Muscle of leg (tissue), 11 donors: ENCODE results near the gene TEX9. TPM values are rescaled to one million over a fixed set of nuclear protein-coding genes. Genes with fewer than 3 reads are reported as not detected.

ENCODE experiments used
- DNase-seq: peaks from one replicate; pipeline ENCODE4 v3.0.0; 2013
- H3K27ac ChIP-seq: one replicate; pipeline ENCODE4 v1.5.1; 2013; ENCODE audit warnings: mild to moderate bottlenecking, low read length, control low read depth
- H3K27me3 ChIP-seq: one replicate; pipeline ENCODE4 v1.6.1; 2013; ENCODE audit warnings: low read length; ENCODE audit not compliant: control insufficient read depth, insufficient read depth
- H3K36me3 ChIP-seq: one replicate; pipeline ENCODE4 v1.6.1; 2013; ENCODE audit warnings: low read length; ENCODE audit not compliant: control insufficient read depth, insufficient read depth
- H3K4me1 ChIP-seq: one replicate; pipeline ENCODE4 v1.6.1; 2013; ENCODE audit warnings: low read length; ENCODE audit not compliant: control insufficient read depth, insufficient read depth
- H3K4me3 ChIP-seq: one replicate; pipeline ENCODE4 v1.5.1; 2013; ENCODE audit warnings: low read length, control low read depth
- H3K9me3 ChIP-seq: replicated peaks from 2 replicates; pipeline ENCODE4 v1.6.1; 2013; ENCODE audit warnings: low read depth, low read length; ENCODE audit not compliant: control insufficient read depth
- WGBS: methylation state at CpG from one replicate; pipeline ENCODE4 v1.1.5; 2013; ENCODE audit warnings: missing lambda C conversion rate; ENCODE audit not compliant: insufficient coverage; 5-methylcytosine and 5-hydroxymethylcytosine counted together
- polyA plus RNA-seq, 8 donors: library from polyadenylated mRNA; unstranded; fragments of 120-200 nt; gene quantifications; one replicate each; pipeline versions ENCODE4 v1.2.1 to v1.2.3, GENCODE V29; 2013; ENCODE audit warnings: inconsistent platforms in 1 of 8, low replicate concordance in 1 of 8; ENCODE audit not compliant: insufficient read length in 8 of 8, insufficient read depth in 1 of 8
- total RNA-seq: library from RNA; stranded (reverse); fragments of 120-200 nt; gene quantifications from one replicate; pipeline ENCODE4 v1.2.4, GENCODE V29; 2013

TEX9 gene
- total and polyA plus RNA-seq, 9 donors, result 1.8 to 4.1 (median 1.9) TPM

DNA sequence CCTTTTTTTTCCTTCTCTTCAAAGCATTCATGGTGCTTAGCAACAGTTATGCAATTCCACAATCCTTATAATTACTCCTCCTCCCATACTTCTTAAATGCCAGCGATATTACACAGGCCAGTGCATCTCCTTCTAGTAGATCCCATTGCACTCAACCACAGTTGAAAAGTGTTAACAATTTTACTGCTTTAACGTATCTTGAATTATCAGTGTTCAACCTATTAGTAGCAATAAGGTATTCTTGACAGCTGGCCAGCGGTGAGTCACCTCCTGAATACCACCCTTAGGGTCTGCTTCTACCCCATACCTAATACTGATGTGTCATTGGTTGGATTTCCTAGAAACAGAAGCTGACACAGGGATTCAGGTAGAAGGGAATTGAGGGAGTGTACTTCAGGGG, 24.0 kb upstream of the TEX9 start:
- WGBS, result no CpG with 5 or more reads among the region's 3 CpGs

DNA sequence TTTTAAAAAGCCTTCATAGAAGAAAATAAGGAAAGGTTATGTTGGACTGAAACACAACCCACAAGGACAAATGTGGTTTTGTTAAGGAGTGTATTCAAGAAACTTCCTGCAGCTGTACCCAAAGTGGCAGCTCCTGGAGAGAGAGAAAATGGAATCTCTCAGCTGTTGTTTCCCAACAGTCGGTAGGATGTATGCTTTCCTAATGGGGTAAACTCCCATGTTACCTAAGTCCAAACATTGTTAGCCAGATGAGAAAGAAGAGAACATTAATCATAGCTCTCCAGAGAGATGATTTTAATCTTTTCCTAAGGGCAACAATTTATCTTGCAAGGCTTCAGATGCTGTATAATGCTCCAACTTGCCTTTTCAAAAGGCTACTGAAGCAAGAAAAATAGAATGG, 22.6 kb upstream of the TEX9 start:
- WGBS, result no CpG with 5 or more reads among the region's 1 CpG
- peak; percentile 11 for DNase-seq
- H3K9me3 ChIP-seq, result no peaks in the 10 kb centered on the region
- no peak overlapping the region for H3K4me3 ChIP-seq
- no peaks in the 10 kb centered on the region for H3K27me3 ChIP-seq
- H3K27ac ChIP-seq, result no peak overlapping the region
- H3K36me3 ChIP-seq, result no peaks in the 10 kb centered on the region
- no peaks in the 10 kb centered on the region for H3K4me1 ChIP-seq

More for the DNA sequence above, 24.0 kb upstream of the TEX9 start:
- no peaks in the 10 kb centered on the region for H3K36me3 ChIP-seq
- H3K27me3 ChIP-seq, result no peaks in the 10 kb centered on the region
- no peaks in the 10 kb centered on the region for H3K4me1 ChIP-seq
- no peaks in the 10 kb centered on the region for H3K9me3 ChIP-seq
- H3K27ac ChIP-seq, result no peak overlapping the region
- no peak overlapping the region for H3K4me3 ChIP-seq
- no peak for DNase-seq

GRCh38 chr15:56343879-56344278, 21.3 kb upstream of the TEX9 start:
- Histone ChIP-seq H3K27me3 (no peaks in the 10 kb centered on the region), H3K4me3 (no peak overlapping the region), H3K36me3 (no peaks in the 10 kb centered on the region), H3K4me1 (no peaks in the 10 kb centered on the region), H3K9me3 (no peaks in the 10 kb centered on the region), H3K27ac (no peak overlapping the region)
- no peak for DNase-seq
- WGBS, result no CpG with 5 or more reads among the region's 2 CpGs

DNA sequence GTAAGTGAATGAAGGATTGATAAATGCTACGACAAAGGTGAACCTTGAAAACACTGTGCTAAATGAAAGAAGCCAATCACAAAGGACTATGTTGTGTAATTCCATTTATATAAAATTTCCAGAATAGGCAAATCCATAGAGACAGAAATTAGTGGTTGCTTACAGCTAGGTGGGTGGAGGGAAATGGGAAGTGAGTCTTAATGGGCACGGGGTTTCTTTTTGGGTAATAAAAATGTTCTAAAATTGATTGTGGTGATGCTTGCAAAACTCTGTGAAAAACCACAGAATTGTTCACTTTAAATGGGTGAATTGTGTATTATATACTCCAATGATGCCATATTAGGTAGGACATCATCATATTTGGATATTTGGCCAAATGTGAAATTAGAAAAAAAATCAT, 20.9 kb upstream of the TEX9 start:
- H3K9me3 ChIP-seq, result no peaks in the 10 kb centered on the region
- no peak overlapping the region for H3K4me3 ChIP-seq
- DNase-seq, result no peak
- no peaks in the 10 kb centered on the region for H3K36me3 ChIP-seq
- WGBS, result 83% methylated on average over 1 of the region's 2 CpGs
- no peaks in the 10 kb centered on the region for H3K27me3 ChIP-seq
- no peaks in the 10 kb centered on the region for H3K4me1 ChIP-seq
- no peak overlapping the region for H3K27ac ChIP-seq

DNA sequence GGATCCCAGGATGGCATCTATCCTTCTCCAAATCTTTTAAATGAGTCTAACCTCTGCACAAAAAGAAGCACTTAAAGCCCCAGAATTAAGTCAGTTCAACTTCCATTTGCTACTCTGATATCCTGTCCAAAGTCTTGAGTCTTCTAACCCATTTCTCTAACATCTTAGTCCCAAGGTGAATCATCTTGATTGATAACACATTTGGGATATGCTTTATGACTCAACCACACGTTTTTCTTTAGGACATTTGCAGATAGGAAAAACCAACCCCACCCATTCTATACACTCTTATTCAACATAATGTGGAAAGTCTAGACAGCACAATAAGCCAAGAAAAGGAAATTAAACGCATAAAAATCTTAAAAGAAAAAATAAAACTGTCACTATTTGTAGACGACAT, 18.8 kb upstream of the TEX9 start:
- no CpG with 5 or more reads among the region's 3 CpGs for WGBS
- Histone ChIP-seq H3K9me3 (no peaks in the 10 kb centered on the region), H3K27me3 (no peaks in the 10 kb centered on the region), H3K27ac (no peak overlapping the region), H3K4me3 (no peak overlapping the region), H3K36me3 (no peaks in the 10 kb centered on the region), H3K4me1 (no peaks in the 10 kb centered on the region)
- DNase-seq, result no peak

GRCh38 chr15:56349554-56349953, 15.7 kb upstream of the TEX9 start:
- Histone ChIP-seq H3K27me3 (no peaks in the 10 kb centered on the region), H3K27ac (no peak overlapping the region), H3K9me3 (no peaks in the 10 kb centered on the region), H3K36me3 (no peaks in the 10 kb centered on the region), H3K4me1 (no peaks in the 10 kb centered on the region), H3K4me3 (no peak overlapping the region)
- WGBS, result no CpG with 5 or more reads among the region's 6 CpGs
- no peak for DNase-seq

GRCh38 chr15:56351353-56351752, 13.9 kb upstream of the TEX9 start:
- no peak overlapping the region for H3K4me3 ChIP-seq
- no peaks in the 10 kb centered on the region for H3K9me3 ChIP-seq
- H3K36me3 ChIP-seq, result no peaks in the 10 kb centered on the region
- WGBS, result 11% methylated on average over 1 of the region's 1 CpG
- no peaks in the 10 kb centered on the region for H3K4me1 ChIP-seq
- DNase-seq, result no peak
- H3K27me3 ChIP-seq, result no peaks in the 10 kb centered on the region
- no peak overlapping the region for H3K27ac ChIP-seq

DNA sequence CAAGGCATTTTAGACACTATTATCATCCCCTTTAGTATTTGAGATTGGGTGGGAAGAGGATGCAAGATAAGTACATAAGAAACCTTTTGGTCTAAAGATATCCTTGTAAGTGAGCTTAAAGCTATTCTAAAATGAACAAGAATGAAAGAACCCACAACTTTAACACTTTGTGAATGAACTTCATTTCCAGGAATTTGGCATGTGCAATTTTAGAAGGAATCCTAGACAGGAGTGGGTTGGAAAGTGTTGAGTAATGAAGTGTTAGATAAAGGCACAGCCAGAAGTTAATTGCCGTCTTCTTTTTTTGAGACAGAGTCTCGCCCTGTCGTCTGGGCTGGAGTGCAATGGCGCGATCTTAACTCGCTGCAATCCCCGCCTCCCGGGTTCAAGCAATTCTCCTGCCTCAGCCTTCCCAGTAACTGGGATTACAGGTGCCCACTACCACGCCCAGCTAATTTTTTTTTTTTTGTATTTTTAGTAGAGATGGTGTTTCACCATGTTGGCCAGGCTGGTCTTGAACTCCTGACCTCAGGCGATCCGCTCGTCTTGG, 13.2 kb upstream of the TEX9 start:
- DNase-seq, result no peak
- Histone ChIP-seq H3K36me3 (no peaks in the 10 kb centered on the region), H3K4me3 (no peak overlapping the region), H3K4me1 (no peaks in the 10 kb centered on the region), H3K9me3 (no peaks in the 10 kb centered on the region), H3K27ac (no peak overlapping the region), H3K27me3 (no peaks in the 10 kb centered on the region)
- WGBS, result 90% methylated on average over 2 of the region's 12 CpGs

GRCh38 chr15:56353119-56353518, 12.1 kb upstream of the TEX9 start:
- no peaks in the 10 kb centered on the region for H3K36me3 ChIP-seq
- no peaks in the 10 kb centered on the region for H3K27me3 ChIP-seq
- no peaks in the 10 kb centered on the region for H3K9me3 ChIP-seq
- no peak for DNase-seq
- no peaks in the 10 kb centered on the region for H3K4me1 ChIP-seq
- no peak overlapping the region for H3K27ac ChIP-seq
- no CpG with 5 or more reads among the region's 1 CpG for WGBS
- no peak overlapping the region for H3K4me3 ChIP-seq

DNA sequence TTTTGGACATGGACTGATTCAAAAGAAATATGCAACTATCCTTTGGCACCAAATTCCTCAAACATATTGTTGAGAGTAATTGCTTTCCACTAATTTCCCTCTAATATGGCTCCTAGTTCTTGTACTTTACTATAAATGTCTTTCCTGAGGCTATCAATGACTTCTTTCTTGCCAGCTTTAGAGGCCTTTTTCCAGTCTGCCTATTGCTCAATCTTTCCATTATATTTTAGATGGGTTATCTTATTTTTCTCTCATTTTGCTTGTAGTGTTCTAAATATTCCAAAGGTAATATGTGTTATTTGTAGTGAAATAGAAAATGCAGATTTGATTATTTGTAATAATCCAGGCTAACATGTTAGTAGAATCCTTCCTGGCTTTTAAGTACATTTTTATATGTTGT, 11.5 kb upstream of the TEX9 start:
- Histone ChIP-seq H3K9me3 (no peaks in the 10 kb centered on the region), H3K27ac (no peak overlapping the region), H3K4me3 (no peak overlapping the region), H3K27me3 (no peaks in the 10 kb centered on the region), H3K4me1 (no peaks in the 10 kb centered on the region), H3K36me3 (no peaks in the 10 kb centered on the region)
- no peak for DNase-seq

- WGBS, result 100% methylated on average over 1 of the region's 2 CpGs
- Histone ChIP-seq H3K4me3 (no peak overlapping the region), H3K27ac (no peak overlapping the region), H3K36me3 (no peaks in the 10 kb centered on the region), H3K4me1 (no peaks in the 10 kb centered on the region), H3K9me3 (no peaks in the 10 kb centered on the region), H3K27me3 (no peaks in the 10 kb centered on the region)
- no peak for DNase-seq
These were observed 8.6 kb upstream of the TEX9 start for GRCh38 chr15:56356616-56357015.
